GM18526 (cell line): ENCODE results near the gene KMT2C.

ENCODE experiments used
- POLR2A ChIP-seq: IDR thresholded peaks from 3 replicates; pipeline ENCODE4 v1.6.1; 2011; ENCODE audit not compliant: insufficient read length; ENCODE audit errors: extremely low read depth

KMT2C gene

DNA sequence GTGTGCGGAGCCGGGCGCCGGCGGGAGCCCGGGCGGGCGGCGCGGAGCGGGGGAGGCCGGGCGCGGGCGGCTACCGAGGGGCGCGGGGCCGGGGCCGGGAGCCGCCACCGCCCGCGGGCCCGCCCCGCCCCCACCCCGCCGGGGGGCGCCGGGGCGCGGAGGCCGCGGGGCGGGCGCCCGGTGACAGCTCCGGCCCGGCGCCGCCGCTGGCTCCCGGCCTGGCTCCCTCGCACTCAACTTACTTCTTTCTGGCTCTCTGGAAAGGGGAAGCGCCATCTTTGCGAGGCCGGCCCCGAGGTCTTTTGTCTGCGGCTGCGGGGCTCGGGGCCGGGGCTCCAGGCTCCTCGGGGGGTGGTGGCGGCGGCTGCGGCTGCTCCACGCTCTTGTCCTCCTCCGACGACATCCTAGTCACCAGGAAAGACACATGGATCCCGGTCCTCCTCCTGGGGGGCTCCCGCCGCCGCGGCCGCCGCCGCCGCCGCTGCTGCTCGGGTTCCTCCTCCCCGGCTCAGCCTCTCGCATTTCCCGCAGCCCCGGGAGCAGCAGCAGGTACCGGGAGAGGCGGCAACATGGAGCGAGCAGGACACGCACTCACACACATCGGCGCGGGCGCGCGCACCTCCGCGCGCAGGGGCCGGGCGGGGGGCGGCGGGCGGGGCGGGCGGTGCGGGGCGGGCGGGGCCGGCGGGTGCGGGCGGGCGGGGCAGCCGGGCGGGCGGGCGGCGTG is at the start of gene KMT2C:
TSS of gene KMT2C (minus strand) at position 620 of the 727 bp plus-strand sequence. CDS start at position 403, 217 bp downstream.
- TF ChIP-seq POLR2A: peak; percentile 47

DNA sequence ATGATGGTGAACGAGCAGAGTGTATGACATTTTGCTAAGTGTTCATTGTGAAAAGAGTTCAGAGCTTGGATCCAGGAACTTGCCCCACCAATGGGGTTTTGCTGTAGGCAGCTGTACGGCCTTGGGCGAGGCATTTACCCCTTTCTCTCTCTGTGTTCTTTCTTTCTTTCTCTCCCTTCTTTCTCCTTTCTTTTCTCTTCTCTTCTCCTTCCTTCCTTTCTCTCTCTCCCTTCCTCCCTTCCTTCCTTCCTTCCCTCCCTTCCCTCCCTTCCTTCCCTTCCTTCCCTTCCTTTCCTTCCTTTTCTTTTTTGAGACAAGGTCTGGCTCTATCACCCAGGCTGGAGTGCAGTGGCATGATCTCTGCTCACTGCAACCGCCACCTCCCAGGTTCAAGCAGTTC is 45.3 kb upstream of the KMT2C start:
- TF ChIP-seq POLR2A: no peak

DNA sequence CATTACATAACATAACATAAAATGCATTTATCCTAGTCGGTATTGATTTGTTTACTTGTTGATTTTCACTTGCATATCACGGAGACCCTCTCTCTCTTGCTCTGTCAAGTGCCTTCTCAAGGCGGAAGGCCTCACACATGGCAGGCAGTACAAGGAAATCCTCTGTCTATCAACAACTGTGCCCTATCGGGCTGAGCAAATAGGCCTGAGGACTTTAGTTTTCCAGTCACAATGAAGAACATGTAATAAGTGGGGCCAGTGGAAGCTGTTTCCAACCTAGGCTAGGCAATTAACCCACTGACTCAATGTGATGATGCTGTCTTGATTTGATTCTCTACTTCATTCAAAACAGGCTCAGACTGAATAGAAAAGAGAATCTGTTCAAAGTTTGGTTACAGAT is 44.9 kb upstream of the KMT2C start:
- TF ChIP-seq POLR2A: no peak

DNA sequence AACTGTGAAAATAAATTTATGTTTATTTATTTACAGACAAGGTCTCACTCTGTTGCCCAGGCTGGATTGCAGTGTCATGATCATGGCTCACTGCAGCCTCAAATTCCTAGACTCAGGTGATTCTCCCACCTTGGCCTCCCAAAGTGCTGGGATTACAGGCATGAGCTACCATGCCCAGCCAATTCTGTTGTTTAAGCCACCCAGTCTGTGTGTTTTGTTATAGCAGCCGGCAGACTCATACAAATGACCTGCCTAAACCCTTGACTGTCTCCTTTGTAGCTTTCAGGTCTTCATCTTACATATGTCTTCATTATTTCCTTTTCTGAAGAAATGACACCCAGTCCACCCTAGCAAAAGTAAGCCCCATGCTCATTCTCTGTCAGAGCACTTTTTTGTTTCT is 43.8 kb upstream of the KMT2C start:
- no peak for TF ChIP-seq POLR2A

DNA sequence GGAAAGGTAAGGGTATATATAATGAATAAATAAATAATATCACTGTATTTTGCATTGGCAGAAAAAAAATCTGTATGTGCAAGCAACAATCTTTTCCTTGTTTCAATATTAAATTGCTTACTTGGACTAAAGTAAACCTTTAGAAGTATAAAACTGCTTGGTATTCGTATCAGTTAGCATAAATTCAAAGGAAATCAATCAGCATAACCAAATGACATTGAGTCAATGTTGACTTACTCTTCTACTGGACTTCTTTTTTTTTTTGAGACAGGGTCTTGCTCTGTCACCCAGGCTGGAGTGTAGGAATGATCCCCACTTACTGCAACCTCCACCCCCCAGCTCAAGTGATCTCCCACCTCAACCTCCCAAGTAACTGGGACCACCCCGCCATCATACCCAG is 42.3 kb upstream of the KMT2C start:
- no peak for TF ChIP-seq POLR2A

DNA sequence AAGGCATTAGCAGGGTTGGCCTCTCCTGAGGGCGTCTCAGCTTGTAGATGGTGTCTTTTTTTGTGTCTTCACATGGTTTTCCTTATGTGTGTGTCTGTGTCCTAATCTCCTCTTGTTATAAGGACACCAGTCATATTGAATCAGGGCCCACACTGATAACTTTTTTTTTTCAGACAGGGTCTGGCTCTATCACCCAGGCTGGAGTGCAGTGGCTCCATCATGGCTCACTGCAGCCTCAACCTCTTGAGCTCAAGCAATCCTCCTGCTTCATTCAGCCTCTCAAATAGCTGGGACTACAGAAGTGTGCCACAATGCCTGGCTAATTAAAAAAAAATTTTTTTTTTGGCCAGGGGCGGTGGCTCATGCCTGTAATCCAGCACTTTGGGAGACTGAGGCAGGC is 41.3 kb upstream of the KMT2C start:
- TF ChIP-seq POLR2A: no peak

DNA sequence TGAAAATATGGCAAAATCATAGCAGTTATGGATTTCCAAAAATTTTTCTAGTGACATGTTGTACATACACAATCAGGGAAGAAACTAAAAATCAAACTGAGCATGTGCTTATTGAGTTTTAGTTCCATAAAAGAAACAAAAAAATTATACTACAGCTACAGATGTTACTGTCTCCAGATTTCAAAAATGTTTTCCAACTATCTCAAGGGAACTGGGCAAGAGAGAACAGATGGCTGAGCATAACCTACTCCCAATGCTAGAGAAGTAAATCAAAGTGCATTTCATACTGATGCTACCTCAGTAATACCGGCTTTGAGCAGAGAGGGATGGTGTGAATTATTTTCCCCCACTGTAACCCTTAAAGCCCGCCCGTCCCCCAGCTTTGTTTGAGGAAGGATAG is 40.7 kb upstream of the KMT2C start:
- no peak for TF ChIP-seq POLR2A

DNA sequence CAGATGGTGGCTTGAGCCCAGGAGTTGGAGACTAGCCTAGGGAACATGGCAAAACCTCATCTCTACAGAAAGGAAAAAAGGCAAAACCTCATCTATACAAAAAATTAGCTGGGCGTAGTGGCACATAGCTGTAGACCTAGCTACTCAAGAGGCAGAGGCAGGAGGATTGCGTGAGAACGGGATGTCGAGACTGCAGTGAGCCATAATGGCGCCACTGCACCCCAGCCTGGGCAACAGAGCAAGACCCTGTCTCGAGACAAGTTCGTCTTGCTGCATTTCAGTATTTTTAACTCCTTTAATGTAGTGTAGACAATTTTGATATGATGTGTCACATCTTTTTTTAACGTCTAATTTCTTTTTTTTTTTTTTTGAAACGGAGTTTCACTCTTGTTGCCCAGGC is 31.4 kb upstream of the KMT2C start:
- no peak for TF ChIP-seq POLR2A

DNA sequence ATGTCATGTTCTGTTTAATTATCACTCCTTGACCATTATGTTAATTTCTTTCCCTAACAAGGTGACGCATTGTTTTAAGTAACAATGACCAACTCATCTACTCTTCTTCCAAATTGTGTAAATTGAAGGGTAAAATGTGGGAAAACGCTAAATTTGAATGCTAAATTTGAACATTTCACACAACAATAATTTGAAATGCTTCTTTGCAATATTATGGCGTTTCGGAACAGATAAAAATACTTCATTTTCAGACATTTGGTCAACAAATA is 29.2 kb upstream of the KMT2C start:
- no peak for TF ChIP-seq POLR2A

DNA sequence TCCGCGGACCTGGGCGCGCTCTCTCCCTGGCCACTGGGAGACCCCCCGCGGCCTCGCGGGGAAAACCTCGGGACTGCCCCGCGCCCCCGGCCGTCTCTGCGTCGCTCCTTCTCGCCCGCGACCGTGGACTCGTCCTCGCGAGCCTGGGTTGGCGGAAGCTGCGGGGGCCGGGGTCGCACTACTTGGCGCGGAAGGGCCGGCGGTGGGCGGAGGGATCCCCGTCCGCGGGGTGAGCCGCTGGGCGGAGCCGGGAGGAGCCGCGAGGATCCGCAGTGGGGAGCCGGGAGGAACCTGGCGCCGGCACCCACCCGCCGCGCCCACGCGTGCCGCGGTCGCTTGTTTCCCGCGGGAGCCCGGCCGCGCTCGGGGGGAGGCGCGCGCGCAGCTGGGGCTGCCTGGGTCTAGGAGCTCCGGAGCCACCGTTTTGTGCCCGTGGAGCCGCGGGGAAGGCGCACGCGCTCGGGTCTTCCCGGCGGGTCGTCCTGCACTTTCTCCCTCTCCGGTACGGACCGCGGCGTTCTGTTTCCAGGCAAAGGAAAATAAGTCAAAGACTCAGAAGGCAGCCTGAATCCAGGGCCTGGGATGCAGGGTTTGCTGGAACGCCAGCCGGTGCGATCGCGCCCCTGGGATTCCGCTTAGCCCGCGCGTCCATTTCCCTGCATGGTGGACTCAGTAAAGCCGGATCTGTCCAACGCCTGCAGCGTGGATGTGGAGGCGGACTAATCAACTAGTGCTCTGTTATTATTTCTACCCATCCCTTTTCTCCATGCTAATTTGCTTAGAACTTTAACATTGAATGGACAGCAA is 28.7 kb upstream of the KMT2C start:
- TF ChIP-seq POLR2A: peak; percentile 34

DNA sequence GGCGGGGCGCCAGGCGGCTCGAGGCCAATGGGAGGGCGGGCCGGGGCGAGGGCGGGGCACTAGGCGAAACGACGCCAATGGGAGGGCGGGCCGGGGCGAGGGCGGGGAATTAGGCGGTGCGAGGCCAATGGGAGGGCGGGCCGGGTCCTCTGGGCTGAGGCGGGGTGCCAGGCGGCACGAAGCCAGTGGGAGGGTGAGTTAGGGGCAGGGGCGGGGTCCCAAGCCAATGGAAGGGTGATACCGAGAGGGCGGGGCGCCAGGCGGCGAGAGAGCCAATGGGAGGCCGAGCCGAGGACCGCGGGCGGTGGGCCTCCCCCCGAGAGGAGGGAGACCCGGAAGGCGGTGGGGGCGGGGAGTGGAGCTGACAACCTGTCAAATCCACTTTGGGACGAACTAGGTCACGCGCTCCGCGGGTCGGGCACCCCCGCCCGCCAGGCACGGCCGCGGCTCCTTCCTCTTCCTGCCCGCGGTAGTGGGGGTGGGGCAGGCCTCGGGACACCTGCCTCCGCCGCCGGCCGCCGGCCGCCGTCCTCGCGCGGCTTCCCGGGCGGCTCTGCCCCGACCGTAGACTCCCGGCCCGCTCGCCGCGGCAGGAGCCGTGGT is 28.0 kb upstream of the KMT2C start:
- TF ChIP-seq POLR2A: peak; percentile 89

DNA sequence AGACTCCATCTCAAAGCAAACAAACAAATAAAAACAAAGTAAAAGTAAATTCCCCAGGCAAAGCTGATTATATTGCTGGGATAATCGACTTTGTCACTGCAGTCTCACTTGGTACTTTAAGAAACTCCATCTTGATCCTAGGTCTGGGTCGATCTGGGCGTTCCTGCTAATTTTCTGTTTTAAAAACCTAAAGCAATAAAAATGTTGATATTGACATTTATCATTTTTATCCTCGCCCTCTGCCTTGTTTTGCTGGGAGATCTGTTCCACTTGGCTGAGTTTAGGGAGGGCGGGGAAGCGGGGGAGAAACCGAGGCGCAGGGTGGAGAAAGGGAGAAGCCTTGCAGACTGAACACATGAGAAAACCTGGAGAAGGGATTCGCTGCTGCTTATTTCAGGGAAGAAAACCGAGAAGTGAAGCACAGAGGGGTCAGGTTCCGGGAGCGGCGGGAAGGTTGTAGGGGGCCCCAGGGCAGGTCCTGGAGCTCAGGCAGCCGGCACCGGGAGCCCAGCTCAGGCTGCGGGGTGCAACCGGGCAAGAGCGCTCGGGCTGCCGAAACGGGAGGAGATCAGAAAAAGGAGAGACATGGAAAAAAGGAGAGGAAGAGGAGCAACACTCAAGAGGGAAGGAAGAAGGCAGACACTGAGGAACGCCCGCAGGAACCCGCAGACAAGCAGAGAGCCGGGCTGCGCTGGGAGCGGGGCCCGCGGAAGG is 27.3 kb upstream of the KMT2C start:
- peak; percentile 78 for TF ChIP-seq POLR2A

DNA sequence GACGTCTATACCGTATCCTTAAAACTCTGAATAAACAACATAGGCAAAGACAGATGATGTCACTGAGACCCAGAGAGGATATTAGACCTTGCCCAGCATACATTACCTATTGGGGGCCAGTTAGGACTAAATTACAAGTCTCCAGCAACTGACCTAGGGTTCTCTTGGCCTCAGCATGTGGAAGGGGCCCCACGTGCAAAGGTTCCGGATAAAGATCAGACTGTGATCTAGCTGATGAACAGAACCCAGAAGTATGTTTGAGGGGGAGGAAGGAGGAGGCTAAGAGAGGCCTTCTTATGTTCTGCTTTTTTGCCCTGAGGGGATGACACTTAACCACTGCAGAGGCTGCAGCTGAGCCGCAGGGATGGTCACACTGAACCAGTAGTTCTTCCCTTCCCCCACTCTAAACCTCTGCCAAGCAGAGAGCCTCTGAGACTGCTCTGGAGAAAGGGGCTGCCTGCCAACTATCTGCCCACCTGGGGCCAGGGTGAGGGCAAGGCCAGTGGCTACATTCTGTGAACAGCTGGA is 24.0 kb upstream of the KMT2C start:
- no peak for TF ChIP-seq POLR2A

DNA sequence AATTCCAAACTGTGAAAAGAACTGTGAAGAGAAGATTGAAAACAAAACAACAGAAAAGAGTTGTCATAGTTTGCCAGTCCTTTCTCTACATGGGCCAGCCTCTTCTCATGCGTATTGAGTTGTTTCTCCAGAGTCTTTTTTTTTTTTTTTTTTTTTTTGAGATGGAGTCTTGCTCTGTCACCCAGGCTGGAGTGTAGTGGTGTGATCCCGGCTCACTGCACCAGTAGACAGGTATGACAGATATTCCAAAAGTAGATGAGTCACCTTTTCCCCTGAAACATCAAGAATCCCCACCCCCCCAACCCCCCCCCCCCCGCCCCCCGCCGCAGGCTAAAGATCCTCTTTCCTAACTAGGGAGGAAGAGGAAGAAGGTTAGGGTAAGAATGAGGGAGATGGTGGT is 15.6 kb upstream of the KMT2C start:
- TF ChIP-seq POLR2A: no peak

DNA sequence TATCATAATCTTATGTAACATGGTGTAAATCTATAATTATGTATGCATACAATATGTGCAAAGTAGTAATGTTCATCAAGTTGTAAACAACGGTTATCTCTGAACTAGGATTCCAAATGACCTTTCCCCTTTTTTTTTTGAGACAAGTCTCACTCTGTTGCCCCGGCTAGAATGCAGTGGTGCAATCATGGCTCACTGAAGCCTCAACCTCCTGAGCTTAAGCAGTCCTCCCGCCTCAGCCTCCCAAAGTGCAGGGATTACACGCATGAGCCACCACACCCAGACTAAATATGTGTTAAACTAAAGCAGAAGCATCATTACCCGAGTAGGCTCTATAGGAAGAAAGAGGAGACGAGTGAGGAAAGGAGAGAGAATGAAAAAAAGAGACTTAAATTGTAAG is 7.8 kb upstream of the KMT2C start:
- TF ChIP-seq POLR2A: no peak
